Endothelial cell of umbilical vein (primary cell): ENCODE results near the gene BTBD19. TPM values are rescaled to one million over a fixed set of nuclear protein-coding genes. Genes with fewer than 3 reads are reported as not detected.

Experiments
- BruUV-seq: library from RNA; stranded (reverse); fragments of 400-500 nt; replicated peaks from 2 replicates; lab custom pipeline; 2021; lab: Mats Ljungman, UMichigan
- CTCF ChIA-PET: fragments of 300-600, 350-600 bp; sonication (Branson Sonifier 250); formaldehyde crosslinking; loops from one replicate; lab custom pipeline; 2021; ENCODE audit warnings: antibody characterized with exemption, inconsistent platforms; lab: Charles Lee
- POLR2A ChIA-PET: fragments of 300-600, 350-600 bp; sonication (Branson Sonifier 250); formaldehyde crosslinking; loops from one replicate; lab custom pipeline; 2021; ENCODE audit warnings: antibody characterized with exemption, inconsistent platforms; lab: Charles Lee
- DNase-seq: peaks from one replicate; pipeline ENCODE4 v3.0.0-alpha.2; 2011; ENCODE audit warnings: low read depth, low spot score
- FAIRE-seq: peaks from 2 replicates; lab custom pipeline; 2011; peaks lifted over from hg19 to GRCh38; lab: Jason Lieb, UNC
- H2AFZ ChIP-seq: 2 replicates; pipeline ENCODE4 v1.6.0; 2012; ENCODE audit warnings: low read depth, low read length, control low read depth, inconsistent platforms
- H3K27ac ChIP-seq: 2 replicates; pipeline ENCODE4 v1.5.1; 2011; ENCODE audit warnings: low read depth, mild to moderate bottlenecking, control low read depth, low read length, moderate library complexity; ENCODE audit not compliant: insufficient read depth
- H3K27me3 ChIP-seq, 2 experiments: 2 replicates each; pipeline versions ENCODE4 v1.6.0 to v1.6.1; 2011; ENCODE audit warnings: low read length in 2 of 2, mixed read lengths in 1 of 2; ENCODE audit not compliant: control insufficient read depth in 2 of 2, insufficient read depth in 2 of 2
- H3K36me3 ChIP-seq, 2 experiments: 2 replicates in 1 of 2; 3 replicates in 1 of 2; pipeline ENCODE4 v1.5.1; 2011; ENCODE audit warnings: low read length in 2 of 2, mild to moderate bottlenecking in 1 of 2, moderate library complexity in 1 of 2; ENCODE audit not compliant: control insufficient read depth in 2 of 2, insufficient read depth in 2 of 2; ENCODE audit errors: extremely low read depth in 1 of 2
- H3K4me1 ChIP-seq: 3 replicates; pipeline ENCODE4 v1.5.1; 2011; ENCODE audit warnings: mild to moderate bottlenecking, low read length; ENCODE audit not compliant: control insufficient read depth, insufficient read depth; ENCODE audit errors: extremely low read depth
- H3K4me2 ChIP-seq: 2 replicates; pipeline ENCODE4 v1.6.1; 2011; ENCODE audit warnings: low read length, control low read depth, mixed read lengths; ENCODE audit not compliant: insufficient read depth
- H3K4me3 ChIP-seq, 3 experiments: fragments of 200-600 bp in 1 of 3; sonication (generic), shearing (Covaris generic) in 1 of 3; replicated peaks in 1 of 3; 2 replicates each; pipeline ENCODE4 v1.5.1; 2011 to 2016; ENCODE audit warnings: control low read depth in 3 of 3, low read length in 3 of 3, mild to moderate bottlenecking in 2 of 3, inconsistent platforms in 1 of 3, low read depth in 1 of 3, moderate library complexity in 1 of 3; ENCODE audit not compliant: insufficient read depth in 1 of 3
- H3K79me2 ChIP-seq: 2 replicates; pipeline ENCODE4 v1.6.0; 2012; ENCODE audit warnings: low read length, inconsistent platforms; ENCODE audit not compliant: control insufficient read depth, insufficient read depth
- H3K9ac ChIP-seq: replicated peaks from 2 replicates; pipeline ENCODE3; 2011; ENCODE audit warnings: low read length, control low read depth; ENCODE audit not compliant: insufficient read depth; ENCODE audit errors: extremely low read depth
- H3K9me1 ChIP-seq: replicated peaks from 3 replicates; pipeline ENCODE4 v1.6.0; 2011; ENCODE audit warnings: mild to moderate bottlenecking, low read length; ENCODE audit not compliant: control insufficient read depth, insufficient read depth; ENCODE audit errors: extremely low read depth
- H3K9me3 ChIP-seq: replicated peaks from 2 replicates; pipeline ENCODE4 v1.5.1; 2012; ENCODE audit warnings: low read length, inconsistent platforms; ENCODE audit not compliant: control insufficient read depth, insufficient read depth
- H4K20me1 ChIP-seq: replicated peaks from 2 replicates; pipeline ENCODE3; 2011; ENCODE audit warnings: mild to moderate bottlenecking, low read length; ENCODE audit not compliant: control insufficient read depth, insufficient read depth; ENCODE audit errors: extremely low read depth
- EZH2 ChIP-seq: IDR thresholded peaks from 2 replicates; pipeline ENCODE4 v1.6.1; 2012; ENCODE audit warnings: borderline replicate concordance, low read depth, mild to moderate bottlenecking, moderate library complexity, low read length, inconsistent platforms; ENCODE audit not compliant: severe bottlenecking
- FOS ChIP-seq: IDR thresholded peaks from 2 replicates; pipeline ENCODE4 v1.6.1; 2011; ENCODE audit warnings: mild to moderate bottlenecking, low read length, moderate library complexity, borderline replicate concordance; ENCODE audit not compliant: insufficient read depth
- GATA2 ChIP-seq: IDR thresholded peaks from 2 replicates; pipeline ENCODE4 v1.7.0; 2011; ENCODE audit warnings: low read depth, mild to moderate bottlenecking, moderate library complexity, mixed read lengths, low read length; ENCODE audit not compliant: insufficient read length, insufficient read depth
- JUN ChIP-seq: IDR thresholded peaks from 2 replicates; pipeline ENCODE4 v1.6.1; 2011; ENCODE audit warnings: borderline replicate concordance, low read depth; ENCODE audit not compliant: insufficient read length, insufficient read depth
- MYC ChIP-seq: IDR thresholded peaks from one replicate; pipeline ENCODE4 v1.6.1; 2011; ENCODE audit warnings: mild to moderate bottlenecking, low read depth, low read length
- POLR2AphosphoS5 ChIP-seq: IDR thresholded peaks from 2 replicates; pipeline ENCODE4 v1.6.1; 2012; ENCODE audit warnings: low read depth, mild to moderate bottlenecking, control low read depth, low read length, moderate library complexity; ENCODE audit not compliant: insufficient read depth
- dilution Hi-C: fragments of 300-500 bp; cut with MboI; formaldehyde crosslinking; loops from one replicate; pipeline ENCODE4 v1.15.0; 2019; ENCODE audit warnings: low sequenced_read_pairs; ENCODE audit not compliant: extremely low pct_ligation_motif_present
- intact Hi-C: fragments of 100-400 bp; cut with micrococcal nuclease; formaldehyde crosslinking; loops from one replicate; pipeline ENCODE4 v1.10.0; 2022
- polyA plus RNA-seq, 4 experiments: library from polyadenylated mRNA; depleted of rRNA in 3 of 4; stranded (reverse) in 3 of 4; unstranded in 1 of 4; fragments of >200 nt; gene quantifications; 2 replicates each; pipeline versions ENCODE4 v1.2.1 to v1.2.3, GENCODE V29; 2011 to 2012; ENCODE audit warnings: missing spikeins in 1 of 4
- total RNA-seq: library from RNA; stranded (reverse); gene quantifications from 2 replicates; pipeline ENCODE4 v1.2.3, GENCODE V29; 2021
- TF ChIP-seq, protein P1 (sequence below), 2 donors: IDR thresholded peaks; 1 replicate in 1 of 2; 2 replicates in 1 of 2; pipeline ENCODE4 v1.5.1; 2011; ENCODE audit warnings: low read length in 2 of 2, mild to moderate bottlenecking in 2 of 2, moderate library complexity in 2 of 2, control low read depth in 1 of 2, inconsistent platforms in 1 of 2, low read depth in 1 of 2; ENCODE audit not compliant: insufficient read depth in 1 of 2; ENCODE audit errors: extremely low read depth in 1 of 2

The BTBD19 gene
- total and polyA plus RNA-seq, 2 donors (not counting 3 experiments of a cell fraction or from before 2014, with no cell fraction given), result 69.9 to 97.9 TPM

DNA sequence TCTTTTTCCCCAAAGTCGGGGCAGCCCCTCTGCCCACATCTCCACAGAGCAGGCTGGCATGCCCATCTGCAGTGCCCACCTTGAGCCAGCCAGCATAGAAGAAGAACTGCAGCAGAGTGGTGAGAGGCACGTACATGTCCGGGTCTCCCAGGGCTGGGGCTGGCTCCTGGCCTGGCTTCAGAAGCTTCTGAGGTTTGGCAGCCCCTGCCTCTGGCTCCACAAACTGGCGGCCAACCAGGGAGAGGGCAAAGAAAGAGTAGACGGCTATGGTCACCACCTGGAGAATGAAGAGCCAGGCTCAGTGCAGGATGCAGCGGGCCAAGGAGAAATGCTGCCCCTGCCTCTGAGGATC, 23.3 kb upstream of the BTBD19 start:
- dilution Hi-C loops, result no loop called here
- no peaks in the 10 kb centered on the region for H4K20me1 ChIP-seq
- H3K79me2 ChIP-seq, result no peaks in the 10 kb centered on the region
- POLR2A ChIA-PET, result interaction anchor here (0.7 kb wide), 1 partner anchor 9 kb away, joined by 4 read pairs; the partner anchor contains the start of gene RPS8
- H3K4me3 ChIP-seq, result no peak overlapping the region
- H2AFZ ChIP-seq, result no peak overlapping the region
- H3K27ac ChIP-seq, result no peak overlapping the region
- H3K36me3 ChIP-seq, result no peaks in the 10 kb centered on the region
- H3K4me1 ChIP-seq, result peaks cover 10% of the 10 kb centered on the region
- intact Hi-C loops, result no loop called here
- no peak overlapping the region for H3K4me2 ChIP-seq
- CTCF ChIA-PET, result interaction anchor here (1.2 to 1.9 kb wide), 2 partner anchors 54 to 226 kb away, joined by 4 read pairs; partner anchors contain the start of genes HECTD3 and RNU5D-1
- no peak for FAIRE-seq
- no peak for TF ChIP-seq MYC
- TF ChIP-seq POLR2AphosphoS5, result no peak
- no peak for TF ChIP-seq GATA2
- TF ChIP-seq JUN, result no peak
- TF ChIP-seq EZH2, result no peak
- TF ChIP-seq, protein P1, sequence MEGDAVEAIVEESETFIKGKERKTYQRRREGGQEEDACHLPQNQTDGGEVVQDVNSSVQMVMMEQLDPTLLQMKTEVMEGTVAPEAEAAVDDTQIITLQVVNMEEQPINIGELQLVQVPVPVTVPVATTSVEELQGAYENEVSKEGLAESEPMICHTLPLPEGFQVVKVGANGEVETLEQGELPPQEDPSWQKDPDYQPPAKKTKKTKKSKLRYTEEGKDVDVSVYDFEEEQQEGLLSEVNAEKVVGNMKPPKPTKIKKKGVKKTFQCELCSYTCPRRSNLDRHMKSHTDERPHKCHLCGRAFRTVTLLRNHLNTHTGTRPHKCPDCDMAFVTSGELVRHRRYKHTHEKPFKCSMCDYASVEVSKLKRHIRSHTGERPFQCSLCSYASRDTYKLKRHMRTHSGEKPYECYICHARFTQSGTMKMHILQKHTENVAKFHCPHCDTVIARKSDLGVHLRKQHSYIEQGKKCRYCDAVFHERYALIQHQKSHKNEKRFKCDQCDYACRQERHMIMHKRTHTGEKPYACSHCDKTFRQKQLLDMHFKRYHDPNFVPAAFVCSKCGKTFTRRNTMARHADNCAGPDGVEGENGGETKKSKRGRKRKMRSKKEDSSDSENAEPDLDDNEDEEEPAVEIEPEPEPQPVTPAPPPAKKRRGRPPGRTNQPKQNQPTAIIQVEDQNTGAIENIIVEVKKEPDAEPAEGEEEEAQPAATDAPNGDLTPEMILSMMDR (IDR thresholded peaks at IDR 0.05; ENCODE audit: extremely low read depth in 1 of 2, insufficient read depth in 1 of 2, low read depth in 1 of 2, low read length in 2 of 2), result no peak
- TF ChIP-seq FOS, result no peak
- no peaks in the 10 kb centered on the region for H3K9me3 ChIP-seq
- H3K9ac ChIP-seq, result no peak overlapping the region
- DNase-seq, result no peak
- no peaks in the 10 kb centered on the region for H3K9me1 ChIP-seq
- BruUV-seq, result no TSS peak
- H3K27me3 ChIP-seq, result no peaks in the 10 kb centered on the region
